Lower lobe of right lung (tissue), 2 donors: ENCODE measurements around the gene CACNA2D2. TPM values are rescaled to one million over a fixed set of nuclear protein-coding genes. Genes with fewer than 3 reads are reported as not detected.

Experiments
- ATAC-seq, 2 donors: fragments of 200-7000 bp; cut with Tn5 transposase; one replicate each; pipeline ENCODE4 v1.9.1; 2020 to 2022; ENCODE audit warnings: mild to moderate bottlenecking in 2 of 2, moderate library complexity in 2 of 2
- DNase-seq: peaks from one replicate; pipeline ENCODE4 v3.0.0-alpha.2; 2020
- H3K27ac ChIP-seq: fragments of 200-600 bp; one replicate; pipeline ENCODE4 v1.8.0; 2022
- H3K27me3 ChIP-seq: fragments of 200-600 bp; one replicate; pipeline ENCODE4 v1.8.0; 2022; ENCODE audit warnings: low read depth
- H3K36me3 ChIP-seq: fragments of 200-600 bp; one replicate; pipeline ENCODE4 v1.8.0; 2022; ENCODE audit warnings: mild to moderate bottlenecking
- H3K4me1 ChIP-seq: fragments of 200-600 bp; one replicate; pipeline ENCODE4 v1.8.0; 2022
- H3K4me3 ChIP-seq: fragments of 200-600 bp; one replicate; pipeline ENCODE4 v1.8.0; 2022; ENCODE audit warnings: mild to moderate bottlenecking
- H3K9me3 ChIP-seq: fragments of 200-600 bp; one replicate; pipeline ENCODE4 v1.8.0; 2022
- intact Hi-C: fragments of 100-400 bp; cut with DNase I; formaldehyde crosslinking; loops from one replicate; pipeline ENCODE4 v1.11.0; 2022
- total RNA-seq: library from RNA; stranded (reverse); fragmentation: NEBNext Ultra II Directional; extraction: Animal tissue kit (Norgen Biotek cat#: 25700); gene quantifications from one replicate; pipeline ENCODE4 v1.2.1, GENCODE V29; 2021
- TF ChIP-seq, protein P1 (sequence below): fragments of 200-600 bp; IDR thresholded peaks from one replicate; pipeline ENCODE4 v1.8.0; 2022; ENCODE audit warnings: antibody characterized with exemption, mild to moderate bottlenecking
- donor health status: DM: no; HTN: yes; CAD: no; lungs with severe emphysema.

The CACNA2D2 gene
- total RNA-seq, 1 donor from 2014 or later = 105 TPM

DNA sequence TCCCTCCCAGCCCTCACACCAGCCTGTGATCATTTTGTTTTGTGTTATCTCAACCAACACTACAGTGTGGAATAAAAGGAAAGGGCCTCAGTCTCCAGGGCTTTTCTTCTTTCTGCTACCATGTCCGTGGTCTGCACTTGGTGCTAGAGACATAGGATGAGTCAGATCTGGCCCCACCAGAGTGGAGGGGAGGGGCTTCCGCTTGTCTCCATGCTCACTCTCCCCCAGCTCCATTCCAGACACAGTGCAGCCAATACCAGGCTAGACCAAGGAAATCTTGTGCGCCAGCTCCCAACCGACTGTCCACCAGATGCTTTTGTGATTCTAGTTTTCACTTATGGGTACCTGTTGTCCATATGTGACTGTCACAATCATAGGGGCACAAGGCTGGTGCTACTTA lies 92.2 kb downstream of the CACNA2D2 start:
- Histone ChIP-seq H3K9me3 (no peaks in the 10 kb centered on the region), H3K27me3 (no peaks in the 10 kb centered on the region), H3K4me3 (no peak overlapping the region), H3K36me3 (peaks cover 12% of the 10 kb centered on the region), H3K27ac (no peak overlapping the region), H3K4me1 (no peaks in the 10 kb centered on the region)
- TF ChIP-seq, protein P1, sequence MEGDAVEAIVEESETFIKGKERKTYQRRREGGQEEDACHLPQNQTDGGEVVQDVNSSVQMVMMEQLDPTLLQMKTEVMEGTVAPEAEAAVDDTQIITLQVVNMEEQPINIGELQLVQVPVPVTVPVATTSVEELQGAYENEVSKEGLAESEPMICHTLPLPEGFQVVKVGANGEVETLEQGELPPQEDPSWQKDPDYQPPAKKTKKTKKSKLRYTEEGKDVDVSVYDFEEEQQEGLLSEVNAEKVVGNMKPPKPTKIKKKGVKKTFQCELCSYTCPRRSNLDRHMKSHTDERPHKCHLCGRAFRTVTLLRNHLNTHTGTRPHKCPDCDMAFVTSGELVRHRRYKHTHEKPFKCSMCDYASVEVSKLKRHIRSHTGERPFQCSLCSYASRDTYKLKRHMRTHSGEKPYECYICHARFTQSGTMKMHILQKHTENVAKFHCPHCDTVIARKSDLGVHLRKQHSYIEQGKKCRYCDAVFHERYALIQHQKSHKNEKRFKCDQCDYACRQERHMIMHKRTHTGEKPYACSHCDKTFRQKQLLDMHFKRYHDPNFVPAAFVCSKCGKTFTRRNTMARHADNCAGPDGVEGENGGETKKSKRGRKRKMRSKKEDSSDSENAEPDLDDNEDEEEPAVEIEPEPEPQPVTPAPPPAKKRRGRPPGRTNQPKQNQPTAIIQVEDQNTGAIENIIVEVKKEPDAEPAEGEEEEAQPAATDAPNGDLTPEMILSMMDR = no peak
- intact Hi-C loops = no loop called here
- ATAC-seq (no peak), DNase-seq (no peak)

DNA sequence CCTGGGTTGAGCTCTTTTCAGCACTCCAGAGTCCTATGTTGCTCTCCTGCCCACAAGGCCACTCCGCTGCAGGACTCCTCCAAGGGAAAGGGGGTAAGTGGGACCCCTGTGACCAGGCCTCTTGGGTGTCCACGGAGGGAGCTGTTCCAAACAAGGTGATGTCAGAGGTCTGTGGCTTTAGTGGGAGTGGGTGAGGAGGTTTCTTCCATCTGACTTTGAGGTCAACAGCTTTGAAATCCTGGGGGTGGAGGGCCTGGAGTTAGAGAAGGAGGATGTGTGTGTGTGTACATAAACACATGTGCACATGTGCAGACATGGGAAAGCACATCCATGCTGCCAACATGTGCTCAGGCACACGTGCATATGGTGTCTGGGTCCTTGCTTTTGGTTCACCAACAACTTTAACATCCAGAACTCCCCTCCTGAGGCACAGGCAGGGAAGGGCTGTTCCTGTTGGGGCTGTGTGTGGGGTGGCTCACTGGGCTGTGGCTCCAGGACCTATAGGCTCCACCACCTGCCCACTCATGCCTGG lies 92.8 kb downstream of the CACNA2D2 start:
- DNase-seq (no peak), ATAC-seq (no peak)
- no peak overlapping the region for H3K4me3 ChIP-seq
- H3K27ac ChIP-seq = no peak overlapping the region
- H3K36me3 ChIP-seq = peaks cover 12% of the 10 kb centered on the region
- TF ChIP-seq, protein P1 = no peak
- H3K9me3 ChIP-seq = no peaks in the 10 kb centered on the region
- intact Hi-C loops = no loop called here
- no peaks in the 10 kb centered on the region for H3K27me3 ChIP-seq
- H3K4me1 ChIP-seq = no peaks in the 10 kb centered on the region

DNA sequence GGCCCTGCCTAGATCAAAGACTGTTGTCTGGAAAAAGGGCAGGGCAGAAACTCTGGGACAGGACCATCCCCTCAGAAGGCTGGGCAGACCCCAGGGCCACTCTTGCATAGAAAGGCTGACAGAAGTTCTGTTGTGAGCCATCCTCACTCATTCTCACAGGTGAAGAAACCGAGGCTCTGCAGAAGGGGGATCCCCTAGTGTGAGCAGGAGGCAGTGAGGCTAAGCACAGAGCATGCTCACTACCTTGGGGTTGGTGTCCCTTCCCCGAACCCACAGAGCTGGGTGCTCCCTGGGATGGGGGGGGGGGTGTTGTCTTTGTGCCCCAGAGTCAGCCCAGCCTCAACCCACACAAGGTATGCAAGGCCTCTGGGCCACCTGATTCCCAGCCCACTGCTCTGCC lies 93.2 kb downstream of the CACNA2D2 start:
- Histone ChIP-seq H3K9me3 (no peaks in the 10 kb centered on the region), H3K27me3 (no peaks in the 10 kb centered on the region), H3K4me1 (no peaks in the 10 kb centered on the region), H3K36me3 (peaks cover 7% of the 10 kb centered on the region), H3K27ac (no peak overlapping the region), H3K4me3 (no peak overlapping the region)
- ATAC-seq = no peak
- intact Hi-C loops = no loop called here
- TF ChIP-seq, protein P1 = no peak
- DNase-seq = no peak

DNA sequence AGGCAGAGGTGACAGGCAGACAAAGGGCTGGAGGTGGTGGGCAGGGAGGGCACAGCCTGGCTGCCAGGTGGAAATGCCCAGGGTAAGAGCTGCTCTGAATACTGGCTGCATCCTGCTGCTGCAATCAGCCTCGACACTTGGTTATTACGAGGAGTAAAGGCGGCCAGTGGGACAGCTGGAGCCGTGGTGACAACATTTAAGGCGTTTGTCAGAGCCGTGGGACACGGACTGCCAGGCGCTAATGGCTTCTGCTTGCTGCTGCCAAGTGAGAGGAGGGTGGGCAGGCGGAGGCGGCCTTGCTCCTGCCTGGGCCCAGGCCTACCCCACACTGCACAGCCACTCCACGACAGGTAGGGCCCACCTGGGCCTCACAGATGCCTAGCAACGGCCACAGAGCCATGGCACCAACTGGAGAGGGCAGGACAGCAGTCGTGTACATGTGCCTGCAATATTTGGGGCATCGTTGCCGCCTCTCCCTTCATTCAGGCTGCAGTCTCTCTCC lies 94.9 kb downstream of the CACNA2D2 start:
- no peaks in the 10 kb centered on the region for H3K9me3 ChIP-seq
- no peaks in the 10 kb centered on the region for H3K27me3 ChIP-seq
- no peaks in the 10 kb centered on the region for H3K36me3 ChIP-seq
- H3K27ac ChIP-seq = no peak overlapping the region
- ATAC-seq (no peak), DNase-seq (no peak)
- no peaks in the 10 kb centered on the region for H3K4me1 ChIP-seq
- H3K4me3 ChIP-seq = no peak overlapping the region
- intact Hi-C loops = no loop called here
- TF ChIP-seq, protein P1 = no peak

DNA sequence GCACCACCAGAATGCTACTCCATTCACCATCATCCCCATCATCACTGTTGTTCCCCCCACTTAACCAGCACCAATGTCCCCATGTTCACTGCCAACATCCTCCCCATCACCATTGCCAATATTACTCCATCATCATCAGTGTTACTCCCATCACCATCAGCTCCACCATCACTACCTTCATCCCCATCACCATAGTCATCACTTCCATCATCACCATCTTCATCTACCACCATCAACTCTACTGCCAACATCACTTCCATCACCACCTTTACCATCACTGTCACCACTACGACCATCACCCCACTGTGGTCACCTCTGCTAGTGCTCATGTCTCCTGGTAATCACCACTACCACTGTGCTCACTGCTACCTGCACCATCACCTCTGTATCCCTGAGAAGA lies 96.9 kb downstream of the CACNA2D2 start:
- intact Hi-C loops = no loop called here
- no peaks in the 10 kb centered on the region for H3K27me3 ChIP-seq
- H3K9me3 ChIP-seq = no peaks in the 10 kb centered on the region
- no peaks in the 10 kb centered on the region for H3K36me3 ChIP-seq
- DNase-seq (no peak), ATAC-seq (no peak)
- no peak overlapping the region for H3K4me3 ChIP-seq
- no peaks in the 10 kb centered on the region for H3K4me1 ChIP-seq
- TF ChIP-seq, protein P1 = no peak
- no peak overlapping the region for H3K27ac ChIP-seq

DNA sequence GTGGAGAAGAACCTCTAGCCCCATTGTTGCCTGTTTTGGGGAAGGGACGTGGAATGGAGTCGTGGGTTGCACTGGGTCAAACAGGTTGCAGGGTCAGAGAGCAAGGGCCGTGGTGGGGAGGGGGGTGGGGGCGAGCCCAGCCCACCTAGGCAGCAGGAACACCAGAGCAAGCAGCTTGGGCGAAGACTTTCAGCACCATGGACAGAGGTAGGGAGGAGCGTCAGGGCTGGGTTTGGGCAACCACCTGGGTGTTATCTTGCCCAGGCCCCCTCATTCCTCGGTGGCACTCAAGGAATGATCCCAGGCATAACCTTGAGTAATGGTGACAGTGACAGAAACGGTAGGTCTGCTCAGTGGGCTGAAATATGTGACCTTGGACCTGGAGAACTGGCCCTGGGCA lies 98.2 kb downstream of the CACNA2D2 start:
- no peak for DNase-seq
- Histone ChIP-seq H3K9me3 (no peaks in the 10 kb centered on the region), H3K4me3 (no peak overlapping the region)

More for the DNA sequence above, 98.2 kb downstream of the CACNA2D2 start:
- no peaks in the 10 kb centered on the region for H3K36me3 ChIP-seq
- no peak for ATAC-seq
- intact Hi-C loops = no loop called here
- H3K27ac ChIP-seq = no peak overlapping the region
- no peaks in the 10 kb centered on the region for H3K4me1 ChIP-seq
- no peaks in the 10 kb centered on the region for H3K27me3 ChIP-seq
- TF ChIP-seq, protein P1 = no peak
